IMR-90 (cell line): ENCODE results near the gene NEK6. TPM values are rescaled to one million over a fixed set of nuclear protein-coding genes. Genes with fewer than 3 reads are reported as not detected.

Experiments used
- ATAC-seq: fragments of 200-7000 bp; cut with Tn5 transposase; 2 replicates; pipeline ENCODE4 v1.9.1; 2020; ENCODE audit warnings: low read depth, mild to moderate bottlenecking, moderate library complexity
- BruUV-seq: library from RNA; stranded (reverse); fragments of 400-500 nt; replicated peaks from 2 replicates; lab custom pipeline; 2021; lab: Mats Ljungman, UMichigan
- CTCF ChIA-PET: fragments of 300-600 bp; formaldehyde crosslinking; extraction: SDS; loops from one replicate; lab custom pipeline; 2021; ENCODE audit warnings: antibody characterized with exemption; lab: Yijun Ruan, JAX
- POLR2A ChIA-PET: fragments of 300-600 bp; sonication (Branson Sonifier 250); formaldehyde crosslinking; loops from one replicate; lab custom pipeline; 2022; ENCODE audit warnings: antibody characterized with exemption; ENCODE audit not compliant: unreplicated experiment; lab: Charles Lee
- DNase-seq: peaks from one replicate; pipeline ENCODE4 v3.0.0; 2013
- H2AFZ ChIP-seq: replicated peaks from 2 replicates; pipeline ENCODE3; 2013; ENCODE audit warnings: low read length, mild to moderate bottlenecking; ENCODE audit not compliant: poor library complexity
- H2AK5ac ChIP-seq: 2 replicates; pipeline ENCODE4 v1.6.1; 2013; ENCODE audit warnings: low read depth, low read length, inconsistent platforms
- H2AK9ac ChIP-seq: replicated peaks from 2 replicates; pipeline ENCODE3; 2013; ENCODE audit warnings: mild to moderate bottlenecking, low read depth, low read length, moderate library complexity; ENCODE audit not compliant: poor library complexity
- H2BK120ac ChIP-seq: 2 replicates; pipeline ENCODE4 v1.6.1; 2013; ENCODE audit warnings: low read depth, low read length, inconsistent platforms
- H2BK15ac ChIP-seq: 3 replicates; pipeline ENCODE4 v1.6.1; 2013; ENCODE audit warnings: low read depth, low read length, inconsistent platforms
- H2BK20ac ChIP-seq: 2 replicates; pipeline ENCODE4 v1.6.1; 2013; ENCODE audit warnings: low read depth, mild to moderate bottlenecking, inconsistent platforms, low read length, moderate library complexity
- H2BK5ac ChIP-seq: 2 replicates; pipeline ENCODE4 v1.6.1; 2013; ENCODE audit warnings: mild to moderate bottlenecking, low read depth, low read length, inconsistent platforms; ENCODE audit not compliant: poor library complexity, severe bottlenecking
- H3K14ac ChIP-seq: replicated peaks from 2 replicates; pipeline ENCODE4 v1.6.1; 2013; ENCODE audit warnings: low read depth, low read length, inconsistent platforms
- H3K18ac ChIP-seq: 2 replicates; pipeline ENCODE4 v1.6.1; 2013; ENCODE audit warnings: low read depth, low read length, control low read depth
- H3K23ac ChIP-seq: 2 replicates; pipeline ENCODE4 v1.6.1; 2013; ENCODE audit warnings: low read depth, low read length, inconsistent platforms
- H3K27ac ChIP-seq: 2 replicates; pipeline ENCODE4 v1.5.1; 2013; ENCODE audit warnings: mild to moderate bottlenecking, control low read depth, low read length; ENCODE audit not compliant: insufficient read depth
- H3K27me3 ChIP-seq: 2 replicates; pipeline ENCODE4 v1.6.1; 2013; ENCODE audit warnings: low read length; ENCODE audit not compliant: control insufficient read depth, insufficient read depth
- H3K36me3 ChIP-seq: 2 replicates; pipeline ENCODE4 v1.6.1; 2013; ENCODE audit warnings: low read length, mixed read lengths; ENCODE audit not compliant: control insufficient read depth, insufficient read depth
- H3K4ac ChIP-seq: 2 replicates; pipeline ENCODE4 v1.6.1; 2013; ENCODE audit warnings: low read depth, low read length, inconsistent platforms
- H3K4me1 ChIP-seq: 2 replicates; pipeline ENCODE4 v1.6.1; 2013; ENCODE audit warnings: low read length, mixed read lengths; ENCODE audit not compliant: control insufficient read depth, insufficient read depth
- H3K4me2 ChIP-seq: 2 replicates; pipeline ENCODE4 v1.6.1; 2013; ENCODE audit warnings: low read depth, mild to moderate bottlenecking, control low read depth, low read length, moderate library complexity
- H3K4me3 ChIP-seq: 2 replicates; pipeline ENCODE4 v1.5.1; 2013; ENCODE audit warnings: low read depth, mild to moderate bottlenecking, control low read depth, low read length, moderate library complexity; ENCODE audit not compliant: insufficient read depth
- H3K56ac ChIP-seq: 2 replicates; pipeline ENCODE4 v1.6.1; 2013; ENCODE audit warnings: low read length, inconsistent platforms; ENCODE audit not compliant: insufficient read depth; ENCODE audit errors: extremely low read depth
- H3K79me1 ChIP-seq, 2 experiments: 2 replicates each; pipeline ENCODE4 v1.6.1; 2013; ENCODE audit warnings: low read length in 2 of 2, inconsistent platforms in 1 of 2, low read depth in 1 of 2
- H3K9ac ChIP-seq: 2 replicates; pipeline ENCODE4 v1.6.1; 2013; ENCODE audit warnings: low read depth, low read length, control low read depth
- H3K9me1 ChIP-seq: 2 replicates; pipeline ENCODE4 v1.6.1; 2013; ENCODE audit warnings: low read length, inconsistent platforms; ENCODE audit not compliant: insufficient read depth
- H3K9me3 ChIP-seq: 2 replicates; pipeline ENCODE4 v1.6.1; 2013; ENCODE audit warnings: low read length; ENCODE audit not compliant: control insufficient read depth, insufficient read depth
- H4K20me1 ChIP-seq: 2 replicates; pipeline ENCODE4 v1.6.1; 2013; ENCODE audit warnings: low read length, inconsistent platforms; ENCODE audit not compliant: insufficient read depth
- H4K5ac ChIP-seq: 2 replicates; pipeline ENCODE4 v1.6.1; 2013; ENCODE audit warnings: mild to moderate bottlenecking, low read depth, low read length, control low read depth
- H4K8ac ChIP-seq, 2 experiments: 2 replicates each; pipeline ENCODE4 v1.6.1; 2013; ENCODE audit warnings: low read depth in 2 of 2, low read length in 2 of 2, control low read depth in 1 of 2, inconsistent platforms in 1 of 2
- H4K91ac ChIP-seq: 2 replicates; pipeline ENCODE4 v1.6.1; 2013; ENCODE audit warnings: low read depth, low read length, inconsistent platforms; ENCODE audit not compliant: insufficient read depth
- BHLHE40 ChIP-seq: fragments of 150-350 bp; IDR thresholded peaks from 2 replicates; pipeline ENCODE4 v1.6.1; 2016; ENCODE audit warnings: mild to moderate bottlenecking, low read depth, low read length
- CEBPB ChIP-seq: IDR thresholded peaks from 2 replicates; pipeline ENCODE4 v1.6.1; 2012; ENCODE audit warnings: low read depth, low read length, improper control_type of control experiment
- CHD1 ChIP-seq: IDR thresholded peaks from 2 replicates; pipeline ENCODE4 v1.6.1; 2012; ENCODE audit warnings: low read depth, low read length, improper control_type of control experiment
- CTCF ChIP-seq: conservative IDR thresholded peaks from 2 replicates; pipeline ENCODE4 v1.5.1; 2012; ENCODE audit warnings: mild to moderate bottlenecking, low read depth, low read length, improper control_type of control experiment
- FOS ChIP-seq: fragments of 150-350 bp; IDR thresholded peaks from 2 replicates; pipeline ENCODE4 v1.6.1; 2016; ENCODE audit warnings: low read depth, low read length
- MAFK ChIP-seq: IDR thresholded peaks from 2 replicates; pipeline ENCODE4 v1.6.1; 2012; ENCODE audit warnings: low read depth, low read length, improper control_type of control experiment
- MAZ ChIP-seq: IDR thresholded peaks from 2 replicates; pipeline ENCODE4 v1.6.1; 2012; ENCODE audit warnings: low read depth, mild to moderate bottlenecking, low read length, improper control_type of control experiment, moderate library complexity, borderline replicate concordance
- MXI1 ChIP-seq: IDR thresholded peaks from 2 replicates; pipeline ENCODE4 v1.6.1; 2012; ENCODE audit warnings: low read depth, mild to moderate bottlenecking, low read length, moderate library complexity, borderline replicate concordance
- NFE2L2 ChIP-seq: fragments of 150-350 bp; IDR thresholded peaks from 2 replicates; pipeline ENCODE4 v1.6.1; 2016; ENCODE audit warnings: low read depth, mild to moderate bottlenecking, low read length
- POLR2A ChIP-seq: IDR thresholded peaks from 2 replicates; pipeline ENCODE4 v1.6.1; 2012; ENCODE audit warnings: mild to moderate bottlenecking, low read depth, low read length
- RAD21 ChIP-seq: IDR thresholded peaks from 2 replicates; pipeline ENCODE4 v1.6.1; 2012; ENCODE audit warnings: low read length, improper control_type of control experiment
- RCOR1 ChIP-seq: IDR thresholded peaks from 2 replicates; pipeline ENCODE4 v1.6.1; 2012; ENCODE audit warnings: mild to moderate bottlenecking, low read length, improper control_type of control experiment; ENCODE audit not compliant: insufficient replicate concordance
- RFX5 ChIP-seq: IDR thresholded peaks from 2 replicates; pipeline ENCODE4 v1.8.0; 2012; ENCODE audit warnings: low read depth, mild to moderate bottlenecking, low read length, moderate library complexity
- SMC3 ChIP-seq: fragments of 150-350 bp; IDR thresholded peaks from 2 replicates; pipeline ENCODE4 v1.6.1; 2016; ENCODE audit warnings: low read depth, mild to moderate bottlenecking, antibody characterized with exemption, low read length, moderate library complexity
- USF2 ChIP-seq: fragments of 150-350 bp; IDR thresholded peaks from 2 replicates; pipeline ENCODE4 v1.6.1; 2017; ENCODE audit warnings: mild to moderate bottlenecking, antibody characterized with exemption, low read length, low read depth
- WGBS, 2 experiments: methylation state at CpG; one replicate each; pipeline versions ENCODE4 v1.1.5 to v1.1.7; 2013; ENCODE audit warnings: missing lambda C conversion rate in 2 of 2; ENCODE audit not compliant: insufficient read length in 1 of 2; ENCODE audit errors: extremely low coverage in 2 of 2; 5-methylcytosine and 5-hydroxymethylcytosine counted together
- dilution Hi-C: fragments of 300-500 bp; cut with HindIII; formaldehyde crosslinking; loops from one replicate; pipeline ENCODE4 v1.14.3; 2018; ENCODE audit warnings: low sequenced_read_pairs; ENCODE audit not compliant: unreplicated experiment
- in situ Hi-C: fragments of 300-500 bp; cut with MboI; formaldehyde crosslinking; loops from 3 replicates; pipeline ENCODE4 v1.14.3; 2019; ENCODE audit warnings: low sequenced_read_pairs, inconsistent platforms, mixed read lengths
- intact Hi-C: fragments of 100-400 bp; cut with micrococcal nuclease; formaldehyde crosslinking; loops from 2 replicates; pipeline ENCODE4 v1.10.0; 2022
- polyA plus RNA-seq, 3 experiments: library from polyadenylated mRNA; depleted of rRNA; stranded (reverse); fragments of >200 nt; gene quantifications; 2 replicates each; pipeline ENCODE4 v1.2.3, GENCODE V29; 2012; ENCODE audit warnings: low replicate concordance in 1 of 3
- total RNA-seq: library from RNA; depleted of rRNA; stranded (reverse); fragments of >200 nt; gene quantifications from 2 replicates; pipeline ENCODE4 v1.2.3, GENCODE V29; 2012
- TF ChIP-seq, protein P1 (sequence below): fragments of 150-350 bp; IDR thresholded peaks from 2 replicates; pipeline ENCODE4 v1.6.1; 2016; ENCODE audit warnings: low read depth, mild to moderate bottlenecking, low read length, moderate library complexity, borderline replicate concordance

The NEK6 gene
- total and polyA plus RNA-seq, 2 of the 4 experiments (the other 2 are of a cell fraction), result 79.9 to 112 TPM

DNA sequence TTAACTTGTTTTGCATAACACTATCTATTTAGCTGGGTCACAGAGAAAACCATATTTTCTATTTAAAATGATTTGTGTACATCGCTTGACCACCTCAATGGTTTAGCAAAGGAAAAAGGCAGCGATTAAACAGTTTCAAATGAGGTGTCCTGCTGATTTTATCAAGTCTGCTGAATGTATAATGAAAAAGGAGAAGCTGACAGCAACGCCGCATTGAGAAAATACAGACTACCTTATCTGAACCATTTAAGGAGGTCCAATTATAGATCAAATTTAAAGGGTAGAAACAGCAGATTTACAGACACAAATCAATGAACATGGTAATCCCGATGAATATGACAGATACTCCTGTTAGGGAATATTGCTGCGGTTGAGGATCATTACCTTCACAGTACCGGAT, 127.9 kb downstream of the NEK6 start:
- H2BK120ac ChIP-seq, result no peak overlapping the region
- H3K36me3 ChIP-seq, result peaks cover 11% of the 10 kb centered on the region
- ATAC-seq (no peak), DNase-seq (no peak)
- no peak overlapping the region for H3K56ac ChIP-seq
- TF ChIP-seq MXI1 (no peak), RFX5 (no peak), USF2 (no peak), MAFK (no peak), POLR2A (no peak), CEBPB (no peak), BHLHE40 (no peak), RCOR1 (no peak), NFE2L2 (no peak), CTCF (no peak), RAD21 (no peak), FOS (no peak), SMC3 (no peak), CHD1 (no peak), MAZ (no peak)
- TF ChIP-seq, protein P1, sequence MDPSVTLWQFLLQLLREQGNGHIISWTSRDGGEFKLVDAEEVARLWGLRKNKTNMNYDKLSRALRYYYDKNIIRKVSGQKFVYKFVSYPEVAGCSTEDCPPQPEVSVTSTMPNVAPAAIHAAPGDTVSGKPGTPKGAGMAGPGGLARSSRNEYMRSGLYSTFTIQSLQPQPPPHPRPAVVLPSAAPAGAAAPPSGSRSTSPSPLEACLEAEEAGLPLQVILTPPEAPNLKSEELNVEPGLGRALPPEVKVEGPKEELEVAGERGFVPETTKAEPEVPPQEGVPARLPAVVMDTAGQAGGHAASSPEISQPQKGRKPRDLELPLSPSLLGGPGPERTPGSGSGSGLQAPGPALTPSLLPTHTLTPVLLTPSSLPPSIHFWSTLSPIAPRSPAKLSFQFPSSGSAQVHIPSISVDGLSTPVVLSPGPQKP, result no peak
- no peak overlapping the region for H2AFZ ChIP-seq
- ChIA-PET CTCF (no interaction called here), POLR2A (no interaction called here)
- H4K20me1 ChIP-seq, result peaks cover 62% of the 10 kb centered on the region
- no peak overlapping the region for H3K4me3 ChIP-seq
- no peaks in the 10 kb centered on the region for H3K27me3 ChIP-seq
- peaks cover 12% of the 10 kb centered on the region for H3K4me1 ChIP-seq
- peaks cover 36 to 77% of the 10 kb centered on the region in 2 experiments for H3K79me1 ChIP-seq
- no peak overlapping the region for H2BK20ac ChIP-seq
- no peak overlapping the region for H4K8ac ChIP-seq
- intact Hi-C loops (no loop called here), in situ Hi-C loops (no loop called here), dilution Hi-C loops (no loop called here)
- H3K18ac ChIP-seq, result no peak overlapping the region
- H3K9me1 ChIP-seq, result peaks cover 13% of the 10 kb centered on the region
- no peak overlapping the region for H3K4me2 ChIP-seq
- no peaks in the 10 kb centered on the region for H3K9me3 ChIP-seq
- H3K23ac ChIP-seq, result no peak overlapping the region
- H4K5ac ChIP-seq, result no peak overlapping the region
- no peak overlapping the region for H3K9ac ChIP-seq
- H2BK5ac ChIP-seq, result no peak overlapping the region
- no peak overlapping the region for H4K91ac ChIP-seq
- H2BK15ac ChIP-seq, result no peak overlapping the region
- no peak overlapping the region for H3K14ac ChIP-seq
- BruUV-seq, result no TSS peak
- WGBS, 2 experiments, result no CpG with 5 or more reads among the region's 7 CpGs
- H3K27ac ChIP-seq, result no peak overlapping the region
- no peak overlapping the region for H2AK9ac ChIP-seq
- no peak overlapping the region for H2AK5ac ChIP-seq
- no peak overlapping the region for H3K4ac ChIP-seq
